Fibroblast of the aortic adventitia (primary cell): Measurements from ENCODE around the gene PLEKHM3. TPM values are rescaled to one million over a fixed set of nuclear protein-coding genes. Genes with fewer than 3 reads are reported as not detected.

Source experiments
- DNase-seq: peaks from one replicate; pipeline ENCODE4 v3.0.0-alpha.2; 2010; ENCODE audit warnings: low read depth
- H3K4me3 ChIP-seq: 2 replicates; pipeline ENCODE4 v1.5.1; 2011; ENCODE audit warnings: low read depth, mild to moderate bottlenecking, control low read depth, low read length, moderate library complexity
- total RNA-seq: library from RNA; depleted of rRNA; stranded (reverse); fragments of >200 nt; gene quantifications from 2 replicates; pipeline ENCODE4 v1.2.3, GENCODE V29; 2012; ENCODE audit warnings: low replicate concordance
- TF ChIP-seq, protein P1 (sequence below): IDR thresholded peaks from 2 replicates; pipeline ENCODE4 v1.5.1; 2011; ENCODE audit warnings: mild to moderate bottlenecking, low read length, control low read depth, inconsistent platforms; ENCODE audit not compliant: insufficient read depth

PLEKHM3 gene
- total RNA-seq, 1 donor, result 15.1 TPM

DNA sequence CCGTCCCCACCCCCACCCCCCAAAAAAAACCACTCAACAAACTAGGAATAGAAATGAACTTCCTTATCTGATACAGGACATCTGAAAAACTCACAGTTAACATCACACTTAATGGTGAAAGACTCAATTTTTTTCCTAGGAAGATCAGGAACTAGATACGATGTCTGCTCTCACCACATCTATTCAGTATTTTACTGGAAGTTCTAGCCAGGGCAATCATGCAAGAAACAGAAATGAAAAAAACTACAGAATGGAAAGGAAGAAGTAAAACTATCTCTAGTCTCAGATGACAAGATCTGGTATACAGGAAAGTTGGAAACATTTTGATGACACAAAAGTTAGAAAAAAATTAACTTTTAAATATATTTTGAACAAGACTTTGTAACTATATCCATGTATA is 141.2 kb downstream of the PLEKHM3 start:
- H3K4me3 ChIP-seq, result no peak overlapping the region
- no peak for DNase-seq
- TF ChIP-seq, protein P1, sequence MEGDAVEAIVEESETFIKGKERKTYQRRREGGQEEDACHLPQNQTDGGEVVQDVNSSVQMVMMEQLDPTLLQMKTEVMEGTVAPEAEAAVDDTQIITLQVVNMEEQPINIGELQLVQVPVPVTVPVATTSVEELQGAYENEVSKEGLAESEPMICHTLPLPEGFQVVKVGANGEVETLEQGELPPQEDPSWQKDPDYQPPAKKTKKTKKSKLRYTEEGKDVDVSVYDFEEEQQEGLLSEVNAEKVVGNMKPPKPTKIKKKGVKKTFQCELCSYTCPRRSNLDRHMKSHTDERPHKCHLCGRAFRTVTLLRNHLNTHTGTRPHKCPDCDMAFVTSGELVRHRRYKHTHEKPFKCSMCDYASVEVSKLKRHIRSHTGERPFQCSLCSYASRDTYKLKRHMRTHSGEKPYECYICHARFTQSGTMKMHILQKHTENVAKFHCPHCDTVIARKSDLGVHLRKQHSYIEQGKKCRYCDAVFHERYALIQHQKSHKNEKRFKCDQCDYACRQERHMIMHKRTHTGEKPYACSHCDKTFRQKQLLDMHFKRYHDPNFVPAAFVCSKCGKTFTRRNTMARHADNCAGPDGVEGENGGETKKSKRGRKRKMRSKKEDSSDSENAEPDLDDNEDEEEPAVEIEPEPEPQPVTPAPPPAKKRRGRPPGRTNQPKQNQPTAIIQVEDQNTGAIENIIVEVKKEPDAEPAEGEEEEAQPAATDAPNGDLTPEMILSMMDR, result no peak

DNA sequence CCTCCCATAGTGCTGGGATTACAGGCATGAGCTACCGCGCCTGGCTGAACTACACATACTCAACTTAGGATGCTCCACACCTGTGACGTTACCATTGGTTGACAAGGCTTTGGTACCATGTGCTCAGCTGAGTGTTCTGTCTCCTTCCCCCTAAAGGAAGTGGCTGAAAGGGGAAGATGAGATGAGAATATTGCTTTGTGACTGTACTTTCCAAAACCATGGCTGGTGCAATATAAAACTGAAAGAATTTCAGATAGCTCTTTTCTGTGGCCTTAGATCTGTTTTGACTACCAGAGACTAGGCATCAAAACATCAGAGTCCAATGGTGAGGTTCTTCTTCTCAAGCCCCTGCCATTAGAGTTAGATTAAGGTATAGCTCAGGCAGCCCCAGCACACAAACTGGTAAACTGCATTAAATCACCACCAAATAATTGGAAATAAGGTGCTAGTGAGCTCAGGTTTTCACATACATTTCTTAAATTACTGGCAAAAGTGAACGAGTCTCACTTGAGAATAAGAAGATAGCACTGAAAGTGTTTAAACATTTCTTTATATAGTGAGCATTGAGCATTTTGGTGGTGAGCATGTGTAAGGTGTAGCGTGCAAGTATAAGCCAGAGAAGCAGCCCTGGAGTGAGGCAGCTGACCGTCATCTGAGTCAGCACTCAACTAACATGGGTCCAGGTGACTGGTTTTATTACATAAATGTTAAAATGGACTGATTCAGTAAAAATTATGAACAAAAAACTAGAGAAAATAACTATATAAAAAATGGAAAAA is 142.1 kb downstream of the PLEKHM3 start:
- no peak for DNase-seq
- TF ChIP-seq, protein P1, result no peak
- H3K4me3 ChIP-seq, result no peak overlapping the region

DNA sequence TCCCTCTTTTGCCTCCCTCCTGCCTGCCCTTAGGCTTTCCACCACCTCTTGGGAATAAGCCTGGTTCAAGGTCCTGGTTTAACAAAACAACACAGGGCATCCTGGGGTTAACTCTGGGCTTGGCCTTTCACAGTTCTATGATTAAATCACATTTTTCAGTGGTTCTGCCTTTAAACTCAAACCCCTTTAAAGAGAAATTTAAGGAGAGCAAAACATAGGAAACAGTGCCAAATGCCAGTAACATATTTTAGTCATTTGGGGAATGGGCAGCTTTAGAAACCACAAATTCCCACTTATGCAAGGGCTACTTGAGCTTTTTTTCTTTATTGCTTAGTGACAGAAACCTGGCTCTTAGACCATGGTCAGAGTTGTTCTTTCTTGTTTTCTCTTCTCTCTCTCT is 143.4 kb downstream of the PLEKHM3 start:
- TF ChIP-seq, protein P1, result no peak
- peak; percentile 14 for DNase-seq
- no peak overlapping the region for H3K4me3 ChIP-seq

DNA sequence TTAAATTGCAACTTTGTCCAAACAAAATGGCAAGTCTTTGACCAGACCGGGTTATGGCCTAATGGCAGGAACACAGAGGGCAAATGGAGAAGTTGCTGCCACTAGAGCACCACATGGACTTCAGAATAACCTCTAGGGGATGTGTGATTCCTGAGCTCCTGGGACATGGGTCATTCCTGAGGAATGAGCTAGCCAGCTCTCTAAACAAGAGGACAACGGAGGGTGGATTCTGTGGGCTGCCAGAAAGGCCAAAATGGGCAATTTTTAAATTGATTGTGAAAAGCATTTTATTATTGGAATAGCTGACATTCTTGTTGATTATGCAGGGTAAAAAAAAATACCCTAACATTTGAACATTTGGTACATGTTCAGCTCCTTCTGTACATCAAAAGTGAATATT is 145.8 kb downstream of the PLEKHM3 start:
- no peak overlapping the region for H3K4me3 ChIP-seq
- DNase-seq, result peak; percentile 22
- TF ChIP-seq, protein P1, result no peak

DNA sequence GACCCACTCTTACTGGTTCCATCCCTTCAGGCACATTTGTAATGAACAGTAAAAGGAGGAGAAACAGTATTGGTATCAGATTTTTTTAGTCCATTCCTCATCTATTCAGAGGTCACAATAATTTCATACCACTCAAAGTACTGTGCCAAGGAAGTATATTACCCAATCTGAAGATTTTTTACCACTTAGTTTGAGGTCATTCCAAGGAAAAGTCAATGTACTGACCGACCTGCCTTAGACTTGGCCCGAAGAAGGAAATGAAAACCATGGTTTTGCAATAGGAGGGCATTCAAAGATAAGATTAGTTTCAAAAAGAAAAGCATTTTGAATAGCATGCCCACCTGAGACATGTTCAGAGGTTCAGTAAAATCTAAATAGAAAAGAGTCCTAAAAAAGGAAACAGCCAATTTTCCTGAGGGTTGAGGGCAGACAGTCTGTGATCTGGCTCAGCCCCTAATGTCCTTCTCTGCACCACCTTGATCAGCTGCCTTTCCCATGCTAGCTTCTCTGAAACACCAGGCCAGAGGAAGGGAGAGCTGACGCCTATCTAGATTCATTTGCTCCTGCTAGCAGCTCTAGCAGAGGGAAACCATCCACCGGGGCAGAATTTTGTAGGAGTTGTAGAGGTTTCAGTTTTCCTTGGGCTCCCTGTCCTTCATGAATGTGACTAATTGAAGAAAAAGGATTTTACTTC is 148.3 kb downstream of the PLEKHM3 start:
- peak; percentile 15 for DNase-seq
- TF ChIP-seq, protein P1, result no peak
- no peak overlapping the region for H3K4me3 ChIP-seq

DNA sequence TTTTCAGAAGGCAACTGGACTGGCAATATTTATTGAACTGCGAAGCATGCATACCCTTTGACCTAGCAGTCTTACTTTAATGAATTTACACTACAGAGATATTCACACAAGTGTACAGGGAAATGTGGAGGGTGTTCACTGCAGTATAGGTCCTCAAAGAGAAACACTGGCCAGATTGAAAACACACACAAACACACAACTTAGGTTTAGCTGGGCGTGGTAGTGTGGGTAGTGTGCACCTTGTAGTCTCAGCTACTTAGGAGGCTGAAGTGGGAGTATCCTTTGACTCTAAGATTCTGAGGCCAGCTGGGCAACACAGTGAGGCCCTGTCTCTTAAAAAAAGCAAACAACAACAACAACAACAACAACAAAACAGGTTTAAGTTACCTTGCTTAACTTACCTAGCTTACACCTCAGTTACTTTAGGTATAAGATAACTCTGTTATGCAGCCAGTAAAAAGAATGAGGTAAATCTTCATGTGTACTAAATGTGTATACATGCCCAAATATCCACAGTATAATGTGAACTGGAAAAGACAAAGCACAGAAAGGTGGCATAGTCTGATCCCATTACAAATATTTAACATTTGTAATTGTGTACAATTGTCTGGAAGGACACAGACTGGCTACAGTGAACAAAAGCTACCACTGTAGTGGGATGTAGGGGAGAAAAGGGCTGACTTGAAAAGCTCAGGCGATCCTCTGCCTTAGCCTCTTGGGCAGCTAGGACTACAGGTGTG is 149.7 kb downstream of the PLEKHM3 start:
- TF ChIP-seq, protein P1, result no peak
- no peak overlapping the region for H3K4me3 ChIP-seq
- no peak for DNase-seq
